ENCODE results near the gene EPHB3. TPM values are rescaled to one million over a fixed set of nuclear protein-coding genes. Genes with fewer than 3 reads are reported as not detected.

Gene EPHB3
- polyA plus RNA-seq, 3 donors = 0.71 to 1.2 (median 0.80) TPM

- H2AFZ ChIP-seq (ENCODE audit: insufficient read depth, low read depth, low read length, poor library complexity, severe bottlenecking) = no peak overlapping the region
- H3K36me3 Mint-ChIP-seq = no peaks in the 10 kb centered on the region
- no peaks in the 10 kb centered on the region for H3K9me3 ChIP-seq (replicated peaks in 1 of 2; ENCODE audit: control insufficient read depth in 1 of 2, insufficient read depth in 1 of 2, low read length in 2 of 2)
- DNase-seq = no peak
- intact Hi-C loops (cut with micrococcal nuclease) = no loop called here
- no peaks in the 10 kb centered on the region for H3K79me2 ChIP-seq (ENCODE audit: insufficient read depth, low read length)
- no peak overlapping the region for H3K27ac ChIP-seq (ENCODE audit: low read depth in 1 of 2, low read length in 2 of 2)
- H3K9ac ChIP-seq (ENCODE audit: insufficient read depth, low read length, poor library complexity, severe bottlenecking) = no peak overlapping the region
- H3K27ac Mint-ChIP-seq = no peak overlapping the region
- peaks cover 6% of the 10 kb centered on the region for H3K4me1 Mint-ChIP-seq
- H4K20me1 ChIP-seq (ENCODE audit: insufficient read depth, low read length) = no peaks in the 10 kb centered on the region
- no peak overlapping the region for H3K4me3 ChIP-seq (replicated peaks in 1 of 3; ENCODE audit: low read depth in 2 of 3, low read length in 3 of 3)
- H3K4me1 ChIP-seq (ENCODE audit: control insufficient read depth in 1 of 2, insufficient read depth in 2 of 2, low read length in 2 of 2) = peaks cover 5 to 8% of the 10 kb centered on the region in 2 donors
- H3K27me3 ChIP-seq (ENCODE audit: control insufficient read depth in 2 of 2, insufficient read depth in 2 of 2, low read length in 2 of 2) = peaks cover 0 to 7% of the 10 kb centered on the region in 2 donors
- H3K36me3 ChIP-seq (replicated peaks in 1 of 2; ENCODE audit: control insufficient read depth in 1 of 2, insufficient read depth in 2 of 2, low read length in 2 of 2) = no peaks in the 10 kb centered on the region
- no peak overlapping the region for H3K4me3 Mint-ChIP-seq
- peaks cover 14 to 45% (median 42%) of the 10 kb centered on the region in 3 donors for H3K27me3 Mint-ChIP-seq (ENCODE audit: low read depth in 3 of 3)
- 93% methylated on average over 10 of the region's 16 CpGs for WGBS (ENCODE audit: insufficient coverage)
- no peaks in the 10 kb centered on the region for H3K9me3 Mint-ChIP-seq
- H3K4me2 ChIP-seq (replicated peaks; ENCODE audit: extremely low read depth, low read length, poor library complexity, severe bottlenecking) = no peak overlapping the region
- TF ChIP-seq, protein P1, sequence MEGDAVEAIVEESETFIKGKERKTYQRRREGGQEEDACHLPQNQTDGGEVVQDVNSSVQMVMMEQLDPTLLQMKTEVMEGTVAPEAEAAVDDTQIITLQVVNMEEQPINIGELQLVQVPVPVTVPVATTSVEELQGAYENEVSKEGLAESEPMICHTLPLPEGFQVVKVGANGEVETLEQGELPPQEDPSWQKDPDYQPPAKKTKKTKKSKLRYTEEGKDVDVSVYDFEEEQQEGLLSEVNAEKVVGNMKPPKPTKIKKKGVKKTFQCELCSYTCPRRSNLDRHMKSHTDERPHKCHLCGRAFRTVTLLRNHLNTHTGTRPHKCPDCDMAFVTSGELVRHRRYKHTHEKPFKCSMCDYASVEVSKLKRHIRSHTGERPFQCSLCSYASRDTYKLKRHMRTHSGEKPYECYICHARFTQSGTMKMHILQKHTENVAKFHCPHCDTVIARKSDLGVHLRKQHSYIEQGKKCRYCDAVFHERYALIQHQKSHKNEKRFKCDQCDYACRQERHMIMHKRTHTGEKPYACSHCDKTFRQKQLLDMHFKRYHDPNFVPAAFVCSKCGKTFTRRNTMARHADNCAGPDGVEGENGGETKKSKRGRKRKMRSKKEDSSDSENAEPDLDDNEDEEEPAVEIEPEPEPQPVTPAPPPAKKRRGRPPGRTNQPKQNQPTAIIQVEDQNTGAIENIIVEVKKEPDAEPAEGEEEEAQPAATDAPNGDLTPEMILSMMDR (IDR thresholded peaks at IDR 0.05) = no peak
These were observed 21.7 kb upstream of the EPHB3 start for GRCh38 chr3:184539801-184540435.

DNA sequence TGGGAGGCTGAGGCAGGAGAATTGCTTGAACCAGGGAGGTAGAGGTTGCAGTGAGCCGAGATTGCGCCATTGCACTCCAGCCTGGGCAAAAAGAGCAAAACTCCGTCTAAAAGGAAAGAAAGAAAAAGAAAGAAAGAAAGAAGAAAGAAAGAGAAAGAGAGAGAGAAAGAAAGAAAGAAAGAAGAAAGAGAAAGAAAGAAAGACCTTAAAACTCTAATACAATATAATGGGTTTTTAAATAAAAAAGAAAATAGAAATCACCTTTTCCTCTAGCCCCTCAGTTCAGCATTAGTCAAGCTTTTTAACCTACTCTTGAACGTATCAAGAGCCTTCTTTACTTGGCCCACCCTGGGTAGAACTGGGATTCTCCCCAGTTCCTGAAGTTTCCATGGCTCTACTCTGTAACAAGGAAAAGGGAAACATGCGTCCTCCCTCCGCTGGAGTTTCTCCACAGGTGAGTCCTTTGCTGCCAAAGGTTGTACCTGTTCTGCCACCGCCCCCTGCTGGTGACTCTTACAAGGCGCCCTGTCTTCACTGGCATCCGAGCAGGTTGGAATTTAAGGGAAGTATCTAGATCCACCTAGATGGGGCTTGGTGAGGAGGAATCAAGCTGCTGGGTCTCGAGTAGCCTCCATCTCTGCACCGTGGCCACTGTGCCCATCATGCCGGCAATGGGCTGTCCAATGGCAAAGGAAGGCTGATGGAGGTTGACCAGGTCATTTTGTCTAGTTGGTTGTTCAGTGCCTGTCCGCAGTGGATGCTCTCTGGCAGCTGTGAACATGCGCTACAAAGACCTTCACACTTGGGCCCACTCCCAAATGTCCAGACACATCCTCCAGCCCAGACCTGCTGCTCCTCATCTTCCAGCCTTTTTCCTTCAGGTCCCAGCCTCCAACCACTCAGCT, 20.6 kb upstream of the EPHB3 start:
- Mint-ChIP-seq H3K27ac (peak overlapping the region in 1 of 7 donors; percentile 83), H3K27me3 (ENCODE audit: low read depth in 3 of 3) (peaks cover 14 to 45% (median 42%) of the 10 kb centered on the region in 3 donors)
- no peak overlapping the region for H2AFZ ChIP-seq (ENCODE audit: insufficient read depth, low read depth, low read length, poor library complexity, severe bottlenecking)

More for the DNA sequence above, 20.6 kb upstream of the EPHB3 start:
- Histone ChIP-seq H4K20me1 (ENCODE audit: insufficient read depth, low read length) (no peaks in the 10 kb centered on the region), H3K79me2 (ENCODE audit: insufficient read depth, low read length) (no peaks in the 10 kb centered on the region), H3K4me1 (ENCODE audit: control insufficient read depth in 1 of 2, insufficient read depth in 2 of 2, low read length in 2 of 2) (peaks cover 12 to 19% of the 10 kb centered on the region in 2 donors), H3K27me3 (ENCODE audit: control insufficient read depth in 2 of 2, insufficient read depth in 2 of 2, low read length in 2 of 2) (peaks cover 0 to 7% of the 10 kb centered on the region in 2 donors), H3K36me3 (replicated peaks in 1 of 2; ENCODE audit: control insufficient read depth in 1 of 2, insufficient read depth in 2 of 2, low read length in 2 of 2) (no peaks in the 10 kb centered on the region), H3K27ac (ENCODE audit: low read depth in 1 of 2, low read length in 2 of 2) (no peak overlapping the region), H3K9ac (ENCODE audit: insufficient read depth, low read length, poor library complexity, severe bottlenecking) (no peak overlapping the region), H3K9me3 (replicated peaks in 1 of 2; ENCODE audit: control insufficient read depth in 1 of 2, insufficient read depth in 1 of 2, low read length in 2 of 2) (no peaks in the 10 kb centered on the region), H3K4me3 (replicated peaks in 1 of 3; ENCODE audit: low read depth in 2 of 3, low read length in 3 of 3) (no peak overlapping the region), H3K4me2 (replicated peaks; ENCODE audit: extremely low read depth, low read length, poor library complexity, severe bottlenecking) (no peak overlapping the region)
- H3K4me1 Mint-ChIP-seq = peaks cover 17% of the 10 kb centered on the region
- WGBS (ENCODE audit: insufficient coverage) = 30% methylated on average over 10 of the region's 14 CpGs
- intact Hi-C loops (cut with micrococcal nuclease) = no loop called here
- TF ChIP-seq, protein P1 (IDR thresholded peaks at IDR 0.05) = peak; percentile 96
- H3K36me3 Mint-ChIP-seq = no peaks in the 10 kb centered on the region
- DNase-seq = peak; percentile 44 to 65 (median 58)
- no peaks in the 10 kb centered on the region for H3K9me3 Mint-ChIP-seq
- H3K4me3 Mint-ChIP-seq = no peak overlapping the region
